Calu3 (cell line): ENCODE measurements around the gene ATXN7L1. TPM values are rescaled to one million over a fixed set of nuclear protein-coding genes. Genes with fewer than 3 reads are reported as not detected.

Experiments used
- BruUV-seq: library from RNA; stranded (reverse); fragments of 400-500 nt; replicated peaks from 2 replicates; lab custom pipeline; 2021; lab: Mats Ljungman, UMichigan
- CTCF ChIA-PET: fragments of 300-600 bp; sonication (Branson Sonifier 250); formaldehyde crosslinking; loops from one replicate; lab custom pipeline; 2022; ENCODE audit warnings: antibody characterized with exemption; lab: Charles Lee
- DNase-seq: peaks from one replicate; pipeline ENCODE4 v3.0.0; 2022
- H3K27ac Mint-ChIP-seq: one replicate; pipeline ENCODE4 v1.8.0; 2022; ENCODE audit warnings: mixed read lengths; ENCODE audit not compliant: unreplicated experiment
- H3K27me3 Mint-ChIP-seq: one replicate; pipeline ENCODE4 v1.8.0; 2022; ENCODE audit warnings: mixed read lengths; ENCODE audit not compliant: unreplicated experiment
- H3K36me3 Mint-ChIP-seq: one replicate; pipeline ENCODE4 v1.8.0; 2022; ENCODE audit warnings: mild to moderate bottlenecking, moderate library complexity, mixed read lengths; ENCODE audit not compliant: insufficient read depth, unreplicated experiment
- H3K4me1 Mint-ChIP-seq: one replicate; pipeline ENCODE4 v1.8.0; 2022; ENCODE audit warnings: mild to moderate bottlenecking, low read depth, mixed read lengths; ENCODE audit not compliant: unreplicated experiment
- H3K4me3 Mint-ChIP-seq: one replicate; pipeline ENCODE4 v1.8.0; 2022; ENCODE audit warnings: mild to moderate bottlenecking, low read depth, moderate library complexity, mixed read lengths; ENCODE audit not compliant: unreplicated experiment
- H3K9me3 Mint-ChIP-seq: one replicate; pipeline ENCODE4 v1.8.0; 2022; ENCODE audit warnings: low read depth, mixed read lengths; ENCODE audit not compliant: unreplicated experiment
- CTCF ChIP-seq: fragments of 200-600 bp; IDR thresholded peaks from one replicate; pipeline ENCODE4 v1.8.0; 2022; ENCODE audit warnings: antibody characterized with exemption; ENCODE audit not compliant: unreplicated experiment
- intact Hi-C: fragments of 100-400 bp; cut with micrococcal nuclease; formaldehyde crosslinking; loops from one replicate; pipeline ENCODE4 v1.10.0; 2022; ENCODE audit not compliant: unreplicated experiment
- total RNA-seq: library from RNA; stranded (reverse); gene quantifications from 2 replicates; pipeline ENCODE4 v1.2.3, GENCODE V29; 2022

ATXN7L1 gene
- total RNA-seq, 1 experiment from 2014 or later, result 12.0 TPM

GRCh38 chr7:105786520-105787470, 89.6 kb downstream of the ATXN7L1 start:
- intact Hi-C loops, result no loop called here
- H3K36me3 Mint-ChIP-seq, result peaks cover 6% of the 10 kb centered on the region
- H3K4me1 Mint-ChIP-seq, result peaks cover 10% of the 10 kb centered on the region
- CTCF ChIA-PET, result no interaction called here
- no peaks in the 10 kb centered on the region for H3K9me3 Mint-ChIP-seq
- no TSS peak for BruUV-seq
- H3K27me3 Mint-ChIP-seq, result no peaks in the 10 kb centered on the region
- H3K4me3 Mint-ChIP-seq, result no peak overlapping the region
- TF ChIP-seq CTCF, result no peak
- no peak for DNase-seq
- H3K27ac Mint-ChIP-seq, result no peak overlapping the region

GRCh38 chr7:105782391-105783042, 93.9 kb downstream of the ATXN7L1 start:
- no peak for DNase-seq
- Mint-ChIP-seq H3K9me3 (no peaks in the 10 kb centered on the region), H3K27ac (no peak overlapping the region), H3K4me1 (peaks cover 3% of the 10 kb centered on the region), H3K36me3 (peaks cover 6% of the 10 kb centered on the region), H3K4me3 (no peak overlapping the region), H3K27me3 (no peaks in the 10 kb centered on the region)
- no TSS peak for BruUV-seq
- TF ChIP-seq CTCF, result no peak
- intact Hi-C loops, result no loop called here
- CTCF ChIA-PET, result no interaction called here

GRCh38 chr7:105779856-105780780, 96.3 kb downstream of the ATXN7L1 start:
- TF ChIP-seq CTCF, result no peak
- peaks cover 7% of the 10 kb centered on the region for H3K4me1 Mint-ChIP-seq
- H3K27me3 Mint-ChIP-seq, result no peaks in the 10 kb centered on the region
- no peaks in the 10 kb centered on the region for H3K9me3 Mint-ChIP-seq
- no TSS peak for BruUV-seq
- intact Hi-C loops, result loop anchor here (5.0 to 10.0 kb wide), 2 partner anchors 87 to 375 kb away; no protein-coding TSS in a partner anchor
- CTCF ChIA-PET, result no interaction called here
- H3K36me3 Mint-ChIP-seq, result peaks cover 2% of the 10 kb centered on the region
- H3K4me3 Mint-ChIP-seq, result no peak overlapping the region
- no peak for DNase-seq
- H3K27ac Mint-ChIP-seq, result no peak overlapping the region

GRCh38 chr7:105778956-105779355, 97.4 kb downstream of the ATXN7L1 start:
- no peak overlapping the region for H3K4me3 Mint-ChIP-seq
- intact Hi-C loops, result loop anchor here (5.0 to 10.0 kb wide), 2 partner anchors 88 to 376 kb away; no protein-coding TSS in a partner anchor
- no peaks in the 10 kb centered on the region for H3K36me3 Mint-ChIP-seq
- no peak for DNase-seq
- no peak for TF ChIP-seq CTCF
- no peaks in the 10 kb centered on the region for H3K27me3 Mint-ChIP-seq
- peaks cover 7% of the 10 kb centered on the region for H3K4me1 Mint-ChIP-seq
- BruUV-seq, result no TSS peak
- H3K9me3 Mint-ChIP-seq, result no peaks in the 10 kb centered on the region
- CTCF ChIA-PET, result interaction anchor here (0.7 kb wide), 1 partner anchor 20 kb away, joined by 3 read pairs; no protein-coding TSS in a partner anchor
- no peak overlapping the region for H3K27ac Mint-ChIP-seq
